ENCODE data around the gene LTF.

The LTF gene

GRCh38 chr3:46467562-46467961 is 2.9 kb upstream of the LTF start:
- DNase-seq: no peak

GRCh38 chr3:46466871-46467403 is 2.2 kb upstream of the LTF start:
- no peak for DNase-seq

GRCh38 chr3:46466273-46466672 is 1.6 kb upstream of the LTF start:
- no peak for DNase-seq

- no peak for DNase-seq
These were observed 453 bp upstream of the LTF start for GRCh38 chr3:46465196-46465520.

GRCh38 chr3:46463868-46464241 is 850 bp downstream of the LTF start:
- no peak for DNase-seq

GRCh38 chr3:46463120-46463867 is 1.4 kb downstream of the LTF start:
- no peak for DNase-seq

GRCh38 chr3:46462511-46462910 is 2.2 kb downstream of the LTF start:
- DNase-seq: no peak

GRCh38 chr3:46462111-46462510 is 2.6 kb downstream of the LTF start:
- DNase-seq: no peak

GRCh38 chr3:46460051-46460450 is 4.7 kb downstream of the LTF start:
- no peak for DNase-seq

GRCh38 chr3:46456118-46456517 is 8.6 kb downstream of the LTF start:
- no peak for DNase-seq

- DNase-seq: no peak
These were observed 9.2 kb downstream of the LTF start for GRCh38 chr3:46455231-46456115.

GRCh38 chr3:46454606-46455005 is 10.1 kb downstream of the LTF start:
- DNase-seq: no peak

GRCh38 chr3:46454209-46454595 is 10.5 kb downstream of the LTF start:
- DNase-seq: no peak

- DNase-seq: no peak
These were observed 11.0 kb downstream of the LTF start for GRCh38 chr3:46453526-46454208.

- no peak for DNase-seq
These were observed 14.8 kb downstream of the LTF start for GRCh38 chr3:46449755-46450552.

GRCh38 chr3:46448721-46449120 is 16.0 kb downstream of the LTF start:
- DNase-seq: no peak

GRCh38 chr3:46447228-46447985 is 17.3 kb downstream of the LTF start:
- no peak for DNase-seq

- DNase-seq: peak; percentile 7
These were observed 21.9 kb downstream of the LTF start for GRCh38 chr3:46442576-46443530.

GRCh38 chr3:46440531-46441294 is 24.0 kb downstream of the LTF start:
- DNase-seq: no peak

- no peak for DNase-seq
These were observed 25.9 kb downstream of the LTF start for GRCh38 chr3:46438831-46439230.
